ENCODE results near the gene DBNL.

- no peak for TF ChIP-seq CTCF (IDR thresholded peaks at IDR 0.05; ENCODE audit: low read depth, low read length, poor library complexity, severe bottlenecking)
- TF ChIP-seq EZH2phosphoT487 (IDR thresholded peaks at IDR 0.05; ENCODE audit: borderline replicate concordance, low read length) = peak; percentile 70; the same call in 1 of the 2 replicates
Observed at GRCh38 chr7:44065431-44066110, 21.1 kb downstream of the DBNL start, which contains the start of gene PGAM2.
